ENCODE data around the gene SEPHS2. TPM values are rescaled to one million over a fixed set of nuclear protein-coding genes. Genes with fewer than 3 reads are reported as not detected.

The SEPHS2 gene
- total and polyA plus RNA-seq, 2 donors from 2014 or later = 82.3 to 137 TPM

GRCh38 chr16:30429678-30430427 is 15.8 kb downstream of the SEPHS2 start, which contains the start of gene DCTPP1:
TSS of gene DCTPP1 (minus strand) at chr16:30430030. CDS start at chr16:30429980, 50 bp downstream.
- Histone ChIP-seq H3K27me3 (ENCODE audit: control insufficient read depth, insufficient read depth, low read length) (no peaks in the 10 kb centered on the region), H3K9ac (ENCODE audit: low read length in 3 of 3) (peak within 1 kb of the TSS; percentile 54 to 69 (median 64)), H3K4me1 (ENCODE audit: control insufficient read depth in 2 of 3, insufficient read depth in 2 of 3, low read depth in 1 of 3, low read length in 3 of 3) (peaks cover 0 to 15% (median 12%) of the 10 kb centered on the region in 3 donors), H3K9me3 (ENCODE audit: control insufficient read depth in 2 of 3, insufficient read depth in 1 of 3, low read length in 3 of 3) (no peaks in the 10 kb centered on the region), H3K36me3 (ENCODE audit: control insufficient read depth in 2 of 3, insufficient read depth in 3 of 3, low read length in 3 of 3) (peaks cover 0 to 3% (median 0%) of the 10 kb centered on the region in 3 donors), H3K4me3 (ENCODE audit: low read length in 3 of 3) (peak within 1 kb of the TSS; percentile 56 to 74 (median 70)), H3K27ac (ENCODE audit: low read depth in 2 of 2, low read length in 2 of 2) (peak within 1 kb of the TSS; percentile 51 to 68)
- FAIRE-seq (peak; percentile 94), DNase-seq (peak; percentile 97 to 100 (median 98))
- peak; percentile 85 for TF ChIP-seq CTCF (IDR thresholded peaks at IDR 0.05; ENCODE audit: borderline replicate concordance, extremely low read depth, insufficient read depth)
- intact Hi-C loops (cut with DNase I) = no loop called here

- peak overlapping the region; percentile 54 to 69 (median 64) for H3K9ac ChIP-seq (ENCODE audit: low read length in 3 of 3)
Observed at GRCh38 chr16:30429418-30429677, 16.3 kb downstream of the SEPHS2 start.

GRCh38 chr16:30428055-30428454 is 17.6 kb downstream of the SEPHS2 start:
- FAIRE-seq (no peak), DNase-seq (no peak)
- no peaks in the 10 kb centered on the region for H3K9me3 ChIP-seq (ENCODE audit: control insufficient read depth in 2 of 3, insufficient read depth in 1 of 3, low read length in 3 of 3)
- H3K4me1 ChIP-seq (ENCODE audit: control insufficient read depth in 2 of 3, insufficient read depth in 2 of 3, low read depth in 1 of 3, low read length in 3 of 3) = peaks cover 0 to 15% (median 12%) of the 10 kb centered on the region in 3 donors
- no peaks in the 10 kb centered on the region for H3K27me3 ChIP-seq (ENCODE audit: control insufficient read depth, insufficient read depth, low read length)
- no peak overlapping the region for H3K4me3 ChIP-seq (ENCODE audit: low read length in 3 of 3)
- TF ChIP-seq CTCF (IDR thresholded peaks at IDR 0.05; ENCODE audit: borderline replicate concordance, extremely low read depth, insufficient read depth) = no peak
- peaks cover 0 to 7% (median 6%) of the 10 kb centered on the region in 3 donors for H3K36me3 ChIP-seq (ENCODE audit: control insufficient read depth in 2 of 3, insufficient read depth in 3 of 3, low read length in 3 of 3)
- no peak overlapping the region for H3K27ac ChIP-seq (ENCODE audit: low read depth in 2 of 2, low read length in 2 of 2)
- intact Hi-C loops (cut with DNase I) = no loop called here
- H3K9ac ChIP-seq (ENCODE audit: low read length in 3 of 3) = no peak overlapping the region

More at GRCh38 chr16:30429418-30429677, 16.3 kb downstream of the SEPHS2 start:
- intact Hi-C loops (cut with DNase I) = no loop called here
- H3K9me3 ChIP-seq (ENCODE audit: control insufficient read depth in 2 of 3, insufficient read depth in 1 of 3, low read length in 3 of 3) = no peaks in the 10 kb centered on the region
- DNase-seq (no peak), FAIRE-seq (no peak)
- peaks cover 0 to 3% (median 0%) of the 10 kb centered on the region in 3 donors for H3K36me3 ChIP-seq (ENCODE audit: control insufficient read depth in 2 of 3, insufficient read depth in 3 of 3, low read length in 3 of 3)
- H3K4me1 ChIP-seq (ENCODE audit: control insufficient read depth in 2 of 3, insufficient read depth in 2 of 3, low read depth in 1 of 3, low read length in 3 of 3) = peaks cover 0 to 15% (median 12%) of the 10 kb centered on the region in 3 donors
- H3K4me3 ChIP-seq (ENCODE audit: low read length in 3 of 3) = peak overlapping the region; percentile 56 to 74 (median 70)
- TF ChIP-seq CTCF (IDR thresholded peaks at IDR 0.05; ENCODE audit: borderline replicate concordance, extremely low read depth, insufficient read depth) = no peak
- H3K27me3 ChIP-seq (ENCODE audit: control insufficient read depth, insufficient read depth, low read length) = no peaks in the 10 kb centered on the region
- H3K27ac ChIP-seq (ENCODE audit: low read depth in 2 of 2, low read length in 2 of 2) = peak overlapping the region in 1 of 2 donors; percentile 8

Measured in kidney (tissue), 14 donors.